Activated T-cell treated with anti-CD3 and anti-CD28 coated beads for 4 hours (primary cell): ENCODE results near the gene MDH1B.

ENCODE experiments used
- DNase-seq: peaks from one replicate; pipeline ENCODE4 v3.0.0-alpha.2; 2020

Gene MDH1B

GRCh38 chr2:206693399-206694137 is 71.6 kb downstream of the MDH1B start:
- peak; percentile 29 for DNase-seq

GRCh38 chr2:206692971-206693370 is 72.2 kb downstream of the MDH1B start:
- no peak for DNase-seq

GRCh38 chr2:206688990-206689389 is 76.1 kb downstream of the MDH1B start:
- no peak for DNase-seq

GRCh38 chr2:206688453-206688852 is 76.7 kb downstream of the MDH1B start:
- DNase-seq: no peak
